HT-29 (cell line): ENCODE measurements around the gene SGCD. TPM values are rescaled to one million over a fixed set of nuclear protein-coding genes. Genes with fewer than 3 reads are reported as not detected.
"Not testable (repeated sequence)": the region's sequence is repeated elsewhere in the genome, so short reads cannot be mapped to it uniquely, and the experiment has no call there.

Source experiments
- DNase-seq: peaks from one replicate; pipeline ENCODE4 v3.0.0-alpha.2; 2015; ENCODE audit warnings: low spot score
- total RNA-seq: library from RNA; depleted of rRNA; stranded (reverse); fragments of >200 nt; shearing (Covaris generic); gene quantifications from 2 replicates; pipeline ENCODE4 v1.2.3, GENCODE V29; 2014

SGCD gene
- total RNA-seq, 1 experiment from 2014 or later = not detected

GRCh38 chr5:156561651-156562050, 234.7 kb downstream of the SGCD start:
- DNase-seq = no peak

DNA sequence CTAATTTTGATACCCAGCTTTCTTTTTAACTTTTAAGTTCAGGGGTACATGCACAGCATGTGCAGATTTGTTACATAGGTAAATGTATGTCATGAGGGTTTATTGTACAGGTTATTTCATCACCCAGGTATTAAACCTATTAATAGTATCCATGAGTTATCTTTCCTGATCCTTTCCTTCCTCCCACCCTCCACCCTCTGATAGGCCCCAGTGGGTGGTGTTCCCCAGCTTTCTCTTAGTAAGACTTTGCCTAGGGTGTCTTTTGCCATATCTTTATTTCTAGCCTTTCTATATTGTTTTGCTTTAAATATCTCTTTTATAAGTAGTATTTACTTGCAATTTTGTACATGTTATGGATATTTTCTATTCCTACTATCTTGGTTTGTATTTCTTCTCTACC, 243.7 kb downstream of the SGCD start:
- no peak for DNase-seq

DNA sequence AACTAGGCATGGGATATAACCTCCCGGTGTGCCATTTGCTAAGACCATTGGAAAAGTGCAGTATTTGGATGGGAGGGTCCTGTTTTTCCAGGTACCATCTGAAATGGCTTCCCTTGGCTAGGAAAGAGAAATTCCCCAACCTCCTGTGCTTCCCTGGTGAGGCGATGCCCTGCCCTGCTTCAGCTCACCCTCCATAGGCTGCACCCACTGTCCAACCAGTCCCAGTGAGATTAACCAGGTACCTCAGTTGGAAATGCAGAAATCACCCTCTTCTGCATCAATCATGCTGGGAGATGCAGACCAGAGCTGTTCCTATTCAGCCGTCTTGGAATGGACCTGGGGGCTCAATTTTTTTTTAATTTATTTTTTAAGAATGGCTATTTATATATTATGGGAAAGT, 254.8 kb downstream of the SGCD start:
- DNase-seq = no peak

DNA sequence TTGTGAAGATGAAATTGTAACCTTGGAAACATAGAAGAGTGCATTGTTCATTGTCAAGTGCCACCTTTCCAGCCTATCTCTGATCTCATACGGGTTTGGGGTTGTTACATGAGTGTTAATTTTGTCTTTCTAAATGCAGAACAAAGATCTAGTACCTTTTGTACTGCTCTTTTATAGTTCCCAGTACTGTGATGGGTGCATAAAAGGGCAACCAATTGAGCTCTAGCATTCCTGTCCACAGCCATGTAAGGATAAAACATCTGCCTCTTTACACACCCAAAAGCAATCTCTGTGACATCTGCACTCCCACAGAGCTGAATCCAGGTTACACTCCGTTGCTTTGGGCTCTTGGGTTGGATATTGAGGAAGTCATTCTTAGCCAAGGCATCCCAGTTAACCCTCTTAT, 255.2 kb downstream of the SGCD start:
- DNase-seq = no peak

GRCh38 chr5:156584871-156585270, 257.9 kb downstream of the SGCD start:
- no peak for DNase-seq

DNA sequence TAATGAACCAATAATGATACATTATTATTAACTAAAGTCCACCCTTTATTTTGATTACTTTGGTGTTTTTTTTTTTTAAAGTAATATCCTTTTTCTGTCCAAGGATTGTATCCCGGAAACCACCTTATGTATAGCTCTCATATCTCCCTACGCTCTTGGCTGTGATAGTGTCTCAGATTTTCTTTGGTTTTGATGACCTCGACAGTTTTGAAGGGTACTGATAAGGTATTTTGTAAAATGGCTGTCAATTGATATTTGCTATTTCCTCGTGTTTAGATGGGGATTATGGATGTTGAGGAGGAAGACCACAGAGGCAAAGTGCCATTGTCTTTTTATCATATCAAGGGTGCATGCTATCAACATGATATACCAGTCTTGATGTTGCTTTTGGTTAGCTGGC, 259.0 kb downstream of the SGCD start:
- DNase-seq = no peak

DNA sequence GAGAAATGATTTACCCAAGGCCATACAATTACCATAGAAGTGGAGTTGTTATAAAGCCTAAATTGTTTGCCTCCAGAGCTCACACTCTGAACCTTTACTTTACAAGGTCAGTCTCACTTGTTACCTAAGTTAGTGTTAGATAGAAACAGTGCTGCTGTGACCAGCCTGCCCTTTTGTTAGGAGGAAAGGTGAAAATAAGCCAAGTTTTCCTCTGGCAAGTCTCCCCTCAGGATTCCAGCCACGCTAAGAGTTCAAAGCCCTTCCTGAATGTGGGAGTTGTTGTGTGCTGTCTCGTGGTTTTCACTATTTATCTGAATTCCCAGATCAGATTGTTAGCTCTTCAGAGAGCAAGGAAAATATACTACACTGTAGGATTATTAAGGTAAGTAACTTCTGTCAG, 260.0 kb downstream of the SGCD start:
- no peak for DNase-seq

DNA sequence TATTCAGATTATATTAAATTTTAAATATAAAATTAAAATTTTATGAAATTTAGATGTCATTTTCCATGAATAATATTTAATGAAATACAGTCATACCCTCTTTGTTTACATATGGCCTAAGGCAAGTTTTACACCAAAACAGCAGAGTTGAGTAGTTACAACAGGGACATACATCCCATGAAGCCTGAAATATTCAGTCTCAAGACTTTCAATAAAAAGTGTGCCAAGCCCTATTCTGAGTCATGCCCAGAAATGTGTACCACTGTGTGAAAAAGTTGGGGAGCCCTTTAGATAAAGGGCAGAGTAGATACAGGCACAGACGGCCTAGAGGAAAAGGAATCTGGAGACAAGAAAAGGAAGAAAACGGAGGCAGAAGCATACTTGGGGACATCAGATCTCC, 261.3 kb downstream of the SGCD start:
- DNase-seq = no peak

GRCh38 chr5:156589104-156589945, 262.4 kb downstream of the SGCD start:
- no peak for DNase-seq

- DNase-seq = no peak
Observed at GRCh38 chr5:156589946-156590216, 262.9 kb downstream of the SGCD start.

DNA sequence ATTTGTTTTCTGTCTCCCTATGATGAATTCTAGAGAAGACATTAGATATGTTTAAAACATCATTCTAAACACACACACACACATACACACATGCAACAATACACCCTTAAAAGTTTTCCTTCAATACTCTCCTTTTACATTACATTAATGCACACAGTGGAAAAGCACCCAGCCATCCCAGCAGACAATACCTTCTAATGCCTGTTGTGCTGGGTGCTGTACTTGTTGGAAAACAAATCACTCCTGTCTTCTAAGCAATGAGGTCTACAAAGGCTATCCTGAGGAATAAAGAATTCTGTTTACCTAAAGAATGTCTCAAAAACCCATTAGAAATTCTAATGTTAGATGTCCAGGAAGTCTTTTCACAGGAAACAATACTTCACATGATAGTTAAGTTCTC, 264.0 kb downstream of the SGCD start:
- DNase-seq = no peak

DNA sequence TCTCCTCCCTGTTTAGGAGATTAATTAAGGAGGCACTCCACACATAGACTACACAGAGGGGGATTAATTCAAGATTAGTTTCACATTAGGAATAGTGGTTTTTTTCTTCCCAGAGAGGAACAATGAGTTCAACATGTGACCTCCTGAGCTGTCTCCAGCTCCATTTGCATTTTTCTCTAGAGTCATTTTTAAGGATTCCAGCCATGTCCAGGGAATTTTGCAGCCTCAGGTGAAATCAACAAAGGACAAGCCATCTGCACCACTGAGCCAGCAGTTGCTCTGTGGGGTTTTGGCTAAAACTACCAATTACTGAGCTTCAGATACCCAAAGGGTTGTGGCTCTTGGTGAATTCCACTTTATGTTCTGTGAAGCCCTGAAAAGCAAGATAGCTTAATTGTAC, 264.7 kb downstream of the SGCD start:
- DNase-seq = no peak

- DNase-seq = no peak
Observed at GRCh38 chr5:156593546-156593945, 266.6 kb downstream of the SGCD start.

DNA sequence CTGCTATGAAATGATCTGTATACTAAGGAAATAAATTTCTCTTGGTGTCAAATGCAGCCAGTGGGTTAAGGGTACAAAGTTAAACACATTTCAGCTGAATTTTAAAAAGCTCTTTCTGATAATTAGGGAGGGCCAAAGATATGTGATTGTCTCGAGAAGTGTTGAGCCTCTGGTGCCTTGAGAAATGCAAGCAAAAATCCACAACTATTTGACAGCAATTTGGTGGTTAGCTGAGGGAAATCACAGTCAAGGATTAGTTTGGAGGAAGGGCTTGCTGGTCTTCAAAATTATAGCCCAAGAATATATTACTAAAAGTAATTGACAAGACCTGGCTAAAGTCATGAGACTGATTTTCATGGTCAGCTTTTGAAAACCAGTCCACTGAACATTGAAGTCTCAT, 267.4 kb downstream of the SGCD start:
- DNase-seq = no peak

GRCh38 chr5:156595132-156595787, 268.3 kb downstream of the SGCD start:
- no peak for DNase-seq

GRCh38 chr5:156597276-156597675, 270.3 kb downstream of the SGCD start:
- DNase-seq = no peak

DNA sequence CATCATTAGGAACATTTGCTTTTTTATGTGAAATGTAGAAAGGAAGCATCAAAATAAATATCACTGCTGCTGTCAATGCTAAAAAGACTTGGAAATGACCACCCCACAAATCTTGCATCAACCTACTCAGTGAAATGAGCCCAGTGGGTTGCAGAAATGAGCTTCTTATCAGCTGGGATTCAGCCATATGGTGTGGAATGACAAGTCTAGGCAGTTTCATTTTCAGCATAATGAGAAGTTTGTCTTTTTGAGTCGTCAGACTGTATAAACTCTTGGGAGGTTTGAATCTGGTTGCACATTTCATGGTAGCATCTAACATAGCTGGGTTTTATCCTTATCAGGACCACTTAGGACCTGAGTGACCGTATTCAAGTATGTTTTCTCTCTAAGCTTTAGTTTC, 272.0 kb downstream of the SGCD start:
- no peak for DNase-seq

DNA sequence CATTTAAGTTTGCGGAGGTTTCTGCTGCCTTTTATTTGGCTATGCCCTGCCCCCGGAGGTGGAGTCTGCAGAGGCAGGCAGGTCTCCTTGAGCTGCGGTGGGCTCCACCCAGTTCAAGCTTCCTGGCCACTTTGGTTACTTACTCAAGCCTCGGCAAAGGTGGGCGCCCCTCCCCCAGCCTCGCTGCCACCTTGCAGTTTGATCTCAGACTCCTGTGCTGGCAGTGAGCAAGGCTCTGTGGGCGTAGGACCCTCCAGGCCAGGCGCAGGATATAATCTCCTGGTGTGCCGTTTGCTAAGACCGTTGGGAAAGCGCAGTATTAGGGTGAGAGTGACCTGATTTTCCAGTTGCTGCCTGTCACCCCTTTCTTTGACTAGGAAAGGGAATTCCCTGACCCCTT, 283.6 kb downstream of the SGCD start:
- DNase-seq = not testable (repeated sequence)

DNA sequence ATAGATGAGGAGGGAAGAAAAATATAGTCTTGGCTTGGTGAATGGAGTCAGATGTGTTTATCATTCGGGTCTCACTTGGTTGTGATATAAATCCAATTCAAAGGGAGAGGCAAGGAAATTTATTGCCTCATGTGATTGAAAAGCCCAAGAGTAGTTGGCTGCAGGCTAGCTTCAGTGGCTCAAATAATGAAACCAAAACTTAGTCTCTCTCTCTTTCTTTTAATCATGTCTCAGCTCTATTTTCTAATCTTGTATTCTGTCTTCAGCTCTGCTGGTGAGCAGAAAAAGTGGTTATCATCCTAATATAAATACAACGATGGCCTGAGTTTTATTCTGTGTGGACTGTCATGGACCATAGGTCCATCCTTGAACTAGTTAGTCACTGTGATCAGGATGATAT, 288.9 kb downstream of the SGCD start:
- no peak for DNase-seq

DNA sequence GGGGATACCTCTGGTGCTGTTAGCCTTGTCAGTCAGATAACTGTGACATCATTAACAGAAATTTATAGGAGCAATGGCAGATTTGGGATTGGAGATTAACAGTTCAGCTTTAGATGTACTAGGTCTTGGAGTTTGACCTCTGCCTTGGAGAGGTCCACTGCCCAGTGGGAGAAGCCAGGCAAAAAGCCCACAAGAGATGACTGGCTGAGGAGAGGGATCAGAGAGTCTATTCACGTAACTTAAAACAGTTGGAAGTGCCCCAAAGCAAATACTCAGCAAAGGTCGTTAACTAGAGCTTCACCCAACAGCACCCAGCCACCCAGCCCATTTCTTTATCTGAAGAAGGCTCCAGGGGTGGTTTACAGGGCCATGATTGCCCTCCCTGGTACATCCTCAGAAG, 290.5 kb downstream of the SGCD start:
- no peak for DNase-seq

DNA sequence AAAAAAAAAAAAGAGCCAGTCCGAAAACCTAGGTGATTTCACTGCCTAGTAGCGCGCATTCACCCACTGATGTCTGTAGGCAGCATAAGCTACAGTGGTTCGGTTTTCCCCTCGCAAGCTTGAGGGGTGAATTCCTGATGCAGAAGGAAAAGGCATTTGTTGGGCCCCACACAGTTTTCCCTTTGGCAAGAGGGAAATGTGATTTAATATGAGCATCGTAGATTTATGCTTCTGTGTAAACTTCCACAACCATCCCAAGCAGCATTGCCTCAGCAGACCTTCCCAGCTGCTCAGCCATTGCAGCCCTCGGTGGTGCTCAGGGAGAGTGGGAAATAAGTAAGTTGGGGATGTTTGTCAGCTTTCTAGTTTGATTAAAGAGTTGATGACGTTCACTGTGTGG, 291.6 kb downstream of the SGCD start:
- DNase-seq = no peak

GRCh38 chr5:156621719-156622118, 294.8 kb downstream of the SGCD start:
- no peak for DNase-seq

DNA sequence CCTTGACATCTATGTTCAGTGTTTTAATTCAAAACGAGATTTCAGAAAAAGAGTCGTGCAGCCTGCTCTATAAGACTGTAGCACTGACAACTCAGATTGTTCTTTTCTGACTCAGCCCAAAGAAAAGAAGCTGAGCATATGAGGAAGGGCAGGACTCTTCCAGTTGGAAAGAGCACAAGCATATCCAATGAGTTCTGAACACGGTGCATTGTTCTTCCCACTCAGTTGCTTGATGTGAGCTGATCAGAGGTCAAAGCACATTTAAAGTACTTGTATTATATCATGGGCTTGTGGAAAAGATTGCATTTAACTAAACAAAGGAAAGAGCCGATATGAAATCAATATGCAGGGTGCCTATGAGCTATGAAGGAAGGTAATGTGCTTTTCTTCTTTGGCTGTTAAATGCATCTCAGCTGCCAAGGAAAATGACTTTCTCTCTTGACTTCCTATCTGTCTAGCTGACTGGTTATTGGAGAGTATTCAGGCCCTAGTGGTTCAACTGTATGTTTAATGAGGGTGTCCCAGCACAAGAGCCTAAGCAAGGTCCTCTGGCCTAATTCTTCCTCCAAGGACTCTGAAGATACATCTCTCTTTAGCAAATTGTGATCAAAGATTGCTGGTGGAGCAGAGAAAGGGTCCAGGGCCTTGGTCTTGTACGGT, 296.5 kb downstream of the SGCD start:
- DNase-seq = no peak
